Skeletal muscle satellite cell (primary cell): ENCODE data around the gene LRRTM2.
"Not testable (repeated sequence)": the region's sequence is repeated elsewhere in the genome, so short reads cannot be mapped to it uniquely, and the experiment has no call there.

ENCODE experiments used
- H3K27me3 ChIP-seq: 2 replicates; pipeline ENCODE4 v1.7.0; 2013; ENCODE audit warnings: low read length; ENCODE audit not compliant: control insufficient read depth, insufficient read depth
- H3K36me3 ChIP-seq: 2 replicates; pipeline ENCODE4 v1.7.0; 2013; ENCODE audit warnings: mild to moderate bottlenecking, control low read depth, low read length; ENCODE audit not compliant: insufficient read depth
- H3K4me1 ChIP-seq: 2 replicates; pipeline ENCODE4 v1.7.0; 2013; ENCODE audit warnings: low read length; ENCODE audit not compliant: control insufficient read depth, insufficient read depth
- H3K4me2 ChIP-seq: 2 replicates; pipeline ENCODE4 v1.7.0; 2013; ENCODE audit warnings: mild to moderate bottlenecking, low read length
- H3K4me3 ChIP-seq: 2 replicates; pipeline ENCODE4 v1.7.0; 2013; ENCODE audit warnings: low read length
- H3K9ac ChIP-seq: 2 replicates; pipeline ENCODE4 v1.7.0; 2013; ENCODE audit warnings: mild to moderate bottlenecking, low read depth, low read length, moderate library complexity
- H3K9me3 ChIP-seq: replicated peaks from 2 replicates; pipeline ENCODE4 v1.7.0; 2013; ENCODE audit warnings: mild to moderate bottlenecking, control low read depth, low read length

The LRRTM2 gene

GRCh38 chr5:138853132-138853531, 22.0 kb downstream of the LRRTM2 start:
- no peaks in the 10 kb centered on the region for H3K9me3 ChIP-seq
- no peak overlapping the region for H3K4me3 ChIP-seq
- H3K4me1 ChIP-seq = peaks cover 26% of the 10 kb centered on the region

GRCh38 chr5:138850865-138851435, 24.2 kb downstream of the LRRTM2 start:
- Histone ChIP-seq H3K9me3 (no peaks in the 10 kb centered on the region), H3K4me2 (peak overlapping the region; percentile 4), H3K36me3 (peaks cover 4% of the 10 kb centered on the region), H3K27me3 (no peaks in the 10 kb centered on the region), H3K9ac (no peak overlapping the region), H3K4me1 (peaks cover 28% of the 10 kb centered on the region), H3K4me3 (peak overlapping the region; percentile 33)

More at GRCh38 chr5:138853132-138853531, 22.0 kb downstream of the LRRTM2 start:
- H3K9ac ChIP-seq = no peak overlapping the region
- H3K4me2 ChIP-seq = no peak overlapping the region
- H3K27me3 ChIP-seq = no peaks in the 10 kb centered on the region
- H3K36me3 ChIP-seq = peaks cover 4% of the 10 kb centered on the region

GRCh38 chr5:138849882-138850281, 25.3 kb downstream of the LRRTM2 start:
- no peak overlapping the region for H3K9ac ChIP-seq
- no peaks in the 10 kb centered on the region for H3K36me3 ChIP-seq
- no peaks in the 10 kb centered on the region for H3K27me3 ChIP-seq

GRCh38 chr5:138849439-138849838, 25.7 kb downstream of the LRRTM2 start:
- H3K4me1 ChIP-seq = peaks cover 42% of the 10 kb centered on the region
- no peak overlapping the region for H3K4me3 ChIP-seq
- no peak overlapping the region for H3K9ac ChIP-seq
- peak overlapping the region; percentile 11 for H3K4me2 ChIP-seq
- H3K9me3 ChIP-seq = no peaks in the 10 kb centered on the region
- H3K27me3 ChIP-seq = no peaks in the 10 kb centered on the region
- H3K36me3 ChIP-seq = no peaks in the 10 kb centered on the region

More at GRCh38 chr5:138849882-138850281, 25.3 kb downstream of the LRRTM2 start:
- H3K9me3 ChIP-seq = no peaks in the 10 kb centered on the region
- H3K4me2 ChIP-seq = peak overlapping the region; percentile 11
- H3K4me3 ChIP-seq = no peak overlapping the region
- H3K4me1 ChIP-seq = peaks cover 38% of the 10 kb centered on the region

GRCh38 chr5:138844812-138845513, 30.2 kb downstream of the LRRTM2 start:
- Histone ChIP-seq H3K36me3 (no peaks in the 10 kb centered on the region), H3K9me3 (no peaks in the 10 kb centered on the region), H3K4me2 (peak overlapping the region; percentile 69), H3K4me1 (peaks cover 46% of the 10 kb centered on the region), H3K27me3 (no peaks in the 10 kb centered on the region), H3K4me3 (peak overlapping the region; percentile 48), H3K9ac (peak overlapping the region; percentile 59)

GRCh38 chr5:138844125-138844461, 31.0 kb downstream of the LRRTM2 start:
- no peak overlapping the region for H3K9ac ChIP-seq
- H3K9me3 ChIP-seq = no peaks in the 10 kb centered on the region
- H3K27me3 ChIP-seq = no peaks in the 10 kb centered on the region
- H3K4me3 ChIP-seq = peak overlapping the region; percentile 4
- no peaks in the 10 kb centered on the region for H3K36me3 ChIP-seq
- peak overlapping the region; percentile 69 for H3K4me2 ChIP-seq
- peaks cover 37% of the 10 kb centered on the region for H3K4me1 ChIP-seq

GRCh38 chr5:138843316-138844124, 31.6 kb downstream of the LRRTM2 start:
- no peak overlapping the region for H3K4me3 ChIP-seq
- no peaks in the 10 kb centered on the region for H3K36me3 ChIP-seq
- H3K4me2 ChIP-seq = no peak overlapping the region
- peaks cover 33% of the 10 kb centered on the region for H3K4me1 ChIP-seq
- no peak overlapping the region for H3K9ac ChIP-seq
- H3K9me3 ChIP-seq = no peaks in the 10 kb centered on the region
- no peaks in the 10 kb centered on the region for H3K27me3 ChIP-seq

- Histone ChIP-seq H3K4me1 (peaks cover 33% of the 10 kb centered on the region), H3K27me3 (no peaks in the 10 kb centered on the region), H3K4me2 (no peak overlapping the region), H3K9me3 (no peaks in the 10 kb centered on the region), H3K9ac (no peak overlapping the region), H3K36me3 (no peaks in the 10 kb centered on the region), H3K4me3 (no peak overlapping the region)
These were observed 33.6 kb downstream of the LRRTM2 start for GRCh38 chr5:138841531-138841930.

- H3K4me1 ChIP-seq = peaks cover 23% of the 10 kb centered on the region
- H3K4me2 ChIP-seq = no peak overlapping the region
- H3K4me3 ChIP-seq = no peak overlapping the region
- no peak overlapping the region for H3K9ac ChIP-seq
- no peaks in the 10 kb centered on the region for H3K9me3 ChIP-seq
- no peaks in the 10 kb centered on the region for H3K27me3 ChIP-seq
- no peaks in the 10 kb centered on the region for H3K36me3 ChIP-seq
These were observed 35.0 kb downstream of the LRRTM2 start for GRCh38 chr5:138840103-138840502.

GRCh38 chr5:138837160-138837559, 38.0 kb downstream of the LRRTM2 start:
- Histone ChIP-seq H3K36me3 (no peaks in the 10 kb centered on the region), H3K4me1 (peaks cover 6% of the 10 kb centered on the region), H3K27me3 (no peaks in the 10 kb centered on the region), H3K4me2 (no peak overlapping the region), H3K9me3 (no peaks in the 10 kb centered on the region), H3K9ac (no peak overlapping the region), H3K4me3 (no peak overlapping the region)

GRCh38 chr5:138834853-138835252, 40.3 kb downstream of the LRRTM2 start:
- H3K4me2 ChIP-seq, H3K36me3 ChIP-seq, H3K27me3 ChIP-seq, H3K4me3 ChIP-seq, H3K9me3 ChIP-seq, H3K9ac ChIP-seq: not testable (repeated sequence)
- peaks cover 18% of the 10 kb centered on the region for H3K4me1 ChIP-seq
